GM19468 (cell line): ENCODE results near the gene AAR2.

Source experiments
- ATAC-seq: cut with Tn5 transposase; IDR thresholded peaks from one replicate; pipeline ENCODE4 v1.9.1; 2021; ENCODE audit warnings: mild to moderate bottlenecking, moderate library complexity, moderate number of reproducible peaks; ENCODE audit not compliant: unreplicated experiment; ENCODE audit errors: extremely low read depth

The AAR2 gene, protein sequence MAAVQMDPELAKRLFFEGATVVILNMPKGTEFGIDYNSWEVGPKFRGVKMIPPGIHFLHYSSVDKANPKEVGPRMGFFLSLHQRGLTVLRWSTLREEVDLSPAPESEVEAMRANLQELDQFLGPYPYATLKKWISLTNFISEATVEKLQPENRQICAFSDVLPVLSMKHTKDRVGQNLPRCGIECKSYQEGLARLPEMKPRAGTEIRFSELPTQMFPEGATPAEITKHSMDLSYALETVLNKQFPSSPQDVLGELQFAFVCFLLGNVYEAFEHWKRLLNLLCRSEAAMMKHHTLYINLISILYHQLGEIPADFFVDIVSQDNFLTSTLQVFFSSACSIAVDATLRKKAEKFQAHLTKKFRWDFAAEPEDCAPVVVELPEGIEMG

DNA sequence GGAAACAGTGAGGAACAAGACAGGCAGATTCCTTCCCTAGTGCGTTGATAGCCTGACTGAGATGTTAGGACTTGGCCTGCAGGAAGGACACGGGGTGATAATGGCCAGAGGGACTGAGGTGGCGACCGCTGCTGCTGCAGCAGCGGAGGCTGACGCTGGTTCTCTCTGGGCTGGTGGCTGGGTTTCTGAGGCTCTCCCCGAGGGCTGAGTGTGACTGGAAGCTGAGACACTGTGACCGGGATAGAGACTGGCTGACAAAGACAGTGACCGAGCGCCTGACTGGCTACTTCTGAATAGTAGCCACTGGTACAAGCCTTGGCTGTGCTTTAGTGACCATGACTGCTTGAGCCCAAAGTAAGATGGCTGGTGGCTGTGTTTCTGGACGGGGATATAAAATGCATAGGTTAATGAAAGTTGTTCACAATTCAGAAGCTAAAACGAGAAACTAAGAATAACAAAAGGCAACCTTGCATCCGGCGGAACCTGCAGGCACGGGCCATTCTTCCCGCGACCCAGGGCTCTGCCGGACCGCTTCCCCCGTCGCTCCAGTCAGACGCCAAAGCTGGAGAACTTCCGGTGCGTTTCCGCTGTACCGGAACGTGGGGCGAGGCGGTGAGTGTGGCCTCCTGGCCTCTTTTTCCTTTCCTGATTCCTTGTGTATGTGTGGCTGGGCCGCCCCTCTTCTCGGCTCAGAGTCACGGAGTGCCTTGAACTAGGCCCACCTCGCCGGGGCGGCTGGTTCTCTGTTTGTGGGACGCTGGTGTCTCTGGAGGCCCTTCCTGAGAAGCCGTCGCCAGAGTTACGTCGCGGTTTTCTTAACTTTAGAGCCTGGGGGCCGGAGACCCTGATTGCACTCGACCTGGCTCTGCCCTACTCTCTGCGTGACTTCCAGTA lies at the start of gene AAR2:
Gene AAR2 (plus strand): TSS at position 587 of the 894 bp plus-strand sequence. CDS start 3,391 bp downstream, outside the sequence.
- no peak for ATAC-seq

DNA sequence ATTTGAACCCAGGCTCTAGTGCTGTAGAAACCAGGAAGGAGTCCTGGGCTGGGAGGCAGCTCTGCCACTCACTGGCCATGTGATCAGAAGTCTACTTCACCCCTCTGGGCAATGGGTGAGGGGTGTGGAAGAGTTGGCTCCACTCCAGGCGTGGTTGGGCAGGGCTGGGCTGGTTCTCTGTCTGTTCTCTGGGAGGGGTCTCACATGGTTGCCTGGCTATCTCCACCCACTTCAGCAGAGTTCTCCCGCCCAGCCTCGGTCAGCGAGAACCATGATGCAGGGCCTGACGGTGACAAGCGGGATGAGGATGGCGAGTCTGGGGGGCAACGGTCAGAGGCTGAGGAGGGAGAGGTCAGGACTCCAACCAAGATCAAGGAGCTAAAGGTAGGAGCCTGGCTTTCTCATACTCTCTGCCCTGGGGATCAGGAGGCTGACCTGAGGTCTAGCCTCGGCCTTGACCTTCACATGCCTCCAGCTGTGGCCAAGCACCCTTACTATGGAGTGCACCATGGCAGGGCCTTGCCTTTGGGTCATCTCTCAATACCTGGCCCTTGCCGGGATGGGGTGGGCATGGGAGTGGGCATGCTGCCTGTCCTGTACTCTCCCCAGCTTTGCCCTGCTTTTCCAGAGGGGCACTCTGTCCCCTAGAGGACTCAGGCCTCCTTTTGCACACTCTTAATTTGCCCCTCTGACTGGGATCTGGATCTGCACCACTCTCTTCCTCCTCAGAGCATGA lies 42.1 kb upstream of the AAR2 start:
- no peak for ATAC-seq

DNA sequence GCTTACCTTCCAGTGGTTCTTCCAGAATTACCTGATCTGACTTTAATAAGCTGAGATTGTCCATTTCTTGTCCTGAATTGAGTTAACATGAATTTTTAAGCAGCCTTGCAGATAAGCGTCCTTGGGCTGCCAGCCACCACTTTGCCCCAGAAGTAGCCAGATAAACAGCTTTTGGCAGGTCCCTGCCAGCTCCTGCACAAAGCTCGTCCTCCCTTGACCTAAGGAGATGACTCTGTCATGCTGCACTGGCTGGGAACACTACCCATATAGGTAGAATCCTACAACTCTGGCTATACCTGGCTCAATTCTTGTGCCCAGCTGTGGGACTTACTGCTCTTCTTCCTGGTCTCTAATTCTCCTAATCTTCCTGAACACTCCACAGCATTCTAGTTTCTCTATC lies 39.6 kb upstream of the AAR2 start:
- ATAC-seq, result no peak

DNA sequence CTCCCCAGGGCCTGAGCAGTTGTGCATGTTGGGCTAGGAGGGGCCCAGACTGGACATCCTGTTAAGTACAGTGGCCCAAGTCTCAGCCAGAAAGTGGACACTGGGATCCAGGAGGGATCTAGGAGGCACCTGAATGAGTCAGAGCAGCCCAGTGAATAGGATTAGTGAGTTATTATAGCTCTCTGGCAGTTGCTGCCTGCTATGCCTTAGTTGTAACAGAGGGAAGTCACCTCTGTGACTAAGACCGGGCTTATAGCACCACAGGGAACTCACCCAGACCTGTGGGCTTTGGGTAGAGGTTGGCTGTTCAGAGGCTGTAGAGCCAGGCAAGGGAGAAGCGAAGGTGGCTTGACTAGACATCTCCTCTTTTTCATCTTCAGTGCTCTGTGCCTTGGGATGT lies 39.0 kb upstream of the AAR2 start:
- no peak for ATAC-seq

DNA sequence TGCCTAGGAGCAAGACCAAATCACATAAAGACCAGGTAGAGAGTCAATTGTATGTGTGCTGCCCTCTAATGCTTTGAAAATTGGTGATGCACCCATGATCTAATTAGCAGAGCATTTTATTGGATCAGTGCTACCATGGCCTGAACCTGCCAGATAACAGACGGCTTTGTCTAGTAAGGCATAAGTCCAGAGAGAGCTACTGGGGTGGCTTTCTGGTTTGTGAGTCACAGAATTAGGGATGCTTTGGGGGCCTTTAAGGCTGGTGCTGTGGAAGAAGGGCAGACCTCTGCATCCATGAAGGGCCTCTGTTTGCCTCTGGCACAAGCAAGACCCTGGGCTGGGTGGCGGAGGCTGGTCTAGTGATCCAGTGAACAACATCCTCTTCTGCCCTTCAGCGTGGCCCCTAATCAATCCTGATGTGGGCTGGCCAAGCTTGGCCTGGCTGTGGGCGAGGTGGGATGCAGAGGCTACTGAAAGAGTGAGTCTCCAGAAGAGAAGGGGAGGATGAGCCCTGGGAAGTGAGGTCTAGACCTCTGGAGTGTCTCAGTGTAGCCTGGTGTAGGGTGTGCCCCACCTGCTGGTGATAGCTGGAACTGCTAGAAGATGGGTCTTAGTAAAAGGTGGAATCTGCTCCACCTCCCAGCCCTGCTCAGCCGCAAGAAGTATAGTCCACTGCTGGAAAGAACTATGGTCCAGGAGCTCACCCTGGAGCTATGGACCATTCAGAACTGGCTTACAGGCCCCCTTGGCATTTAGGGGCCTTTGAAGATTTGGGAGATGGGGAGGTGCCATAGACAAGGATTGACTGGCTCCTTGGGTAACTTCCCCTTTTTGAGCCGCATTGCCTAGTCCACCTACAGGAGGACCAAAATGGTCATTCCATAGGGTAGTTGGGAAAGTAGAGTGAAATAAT lies 36.7 kb upstream of the AAR2 start:
- no peak for ATAC-seq

DNA sequence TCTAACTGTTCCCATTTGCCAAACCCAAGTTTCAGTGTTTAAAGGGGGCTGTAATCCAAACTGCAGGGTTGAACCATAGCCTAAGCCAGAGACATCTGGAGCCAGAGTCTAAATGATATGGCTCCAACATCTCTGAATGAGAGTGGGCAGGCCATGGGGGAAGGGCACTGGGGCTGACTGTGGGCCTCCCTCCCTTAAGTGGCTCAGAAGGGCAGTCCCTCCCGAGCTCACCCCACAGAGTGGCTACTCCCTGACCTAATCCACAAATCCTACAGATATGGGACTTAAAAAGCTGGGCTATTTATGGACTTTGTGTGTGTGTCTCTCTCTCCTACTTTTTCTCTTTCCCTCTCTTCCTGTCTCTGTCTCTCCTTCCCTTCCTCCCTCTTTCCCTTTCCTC lies 35.8 kb upstream of the AAR2 start:
- no peak for ATAC-seq

DNA sequence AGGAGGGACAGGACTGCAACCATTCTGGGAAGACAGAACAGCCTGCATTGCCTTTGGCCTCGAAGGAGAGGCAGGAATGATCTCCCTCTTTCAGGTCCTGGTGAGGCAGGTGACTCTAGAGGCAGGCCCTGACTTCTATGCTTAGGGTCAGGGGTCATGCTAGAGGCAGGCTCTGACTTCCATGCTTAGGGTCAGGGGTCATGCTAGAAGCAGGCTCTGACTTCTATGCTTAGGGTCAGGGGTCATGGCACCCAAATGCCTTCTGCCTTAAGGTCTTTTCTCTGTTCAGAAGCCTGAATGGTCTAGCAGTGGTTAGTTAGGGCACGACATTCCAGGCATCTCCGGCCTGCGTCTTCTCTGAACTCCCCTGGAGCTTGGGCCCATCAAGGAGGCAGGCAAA lies 35.1 kb upstream of the AAR2 start:
- ATAC-seq, result no peak

DNA sequence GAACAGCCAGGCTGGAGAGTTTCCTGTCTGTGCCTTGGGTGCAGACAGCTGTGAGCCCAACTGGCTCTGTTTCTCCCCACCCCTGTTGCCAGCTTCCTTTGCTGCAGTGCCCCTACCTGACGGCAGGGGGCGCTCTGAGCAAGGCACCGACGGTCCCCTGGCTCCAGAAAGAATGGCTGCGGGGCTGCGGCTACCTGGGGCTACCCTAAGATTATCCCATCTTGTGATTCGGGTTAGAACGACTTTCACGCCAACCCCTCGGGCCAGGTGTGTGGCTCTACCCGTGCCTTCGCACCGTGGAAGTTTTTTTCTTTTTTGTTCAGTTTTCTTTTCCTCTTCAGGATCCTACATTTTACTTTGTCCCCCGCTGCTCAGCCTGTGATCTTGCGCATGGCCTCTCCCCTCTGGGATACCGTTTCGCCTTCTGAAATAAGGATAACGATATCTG lies 33.4 kb upstream of the AAR2 start:
- no peak for ATAC-seq

DNA sequence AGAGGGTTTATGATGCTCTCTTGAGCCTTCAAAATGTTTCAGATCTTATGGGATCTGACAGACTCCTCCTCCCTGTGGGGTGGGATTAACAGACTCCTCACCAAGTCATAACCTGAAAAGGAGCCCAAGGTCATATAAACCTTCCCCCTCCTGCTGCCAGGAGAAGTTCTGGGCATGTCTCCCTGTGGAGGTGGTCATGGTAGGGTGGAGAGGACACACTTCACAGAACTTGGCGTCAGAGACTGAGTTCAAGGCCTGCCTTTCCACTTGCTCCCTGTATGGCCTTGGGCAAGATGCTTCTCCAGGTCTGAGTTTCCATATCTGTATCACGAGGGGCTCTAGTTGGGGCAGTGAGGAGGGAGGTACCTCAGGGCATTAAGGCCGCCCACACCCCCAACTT lies 32.4 kb upstream of the AAR2 start:
- no peak for ATAC-seq

DNA sequence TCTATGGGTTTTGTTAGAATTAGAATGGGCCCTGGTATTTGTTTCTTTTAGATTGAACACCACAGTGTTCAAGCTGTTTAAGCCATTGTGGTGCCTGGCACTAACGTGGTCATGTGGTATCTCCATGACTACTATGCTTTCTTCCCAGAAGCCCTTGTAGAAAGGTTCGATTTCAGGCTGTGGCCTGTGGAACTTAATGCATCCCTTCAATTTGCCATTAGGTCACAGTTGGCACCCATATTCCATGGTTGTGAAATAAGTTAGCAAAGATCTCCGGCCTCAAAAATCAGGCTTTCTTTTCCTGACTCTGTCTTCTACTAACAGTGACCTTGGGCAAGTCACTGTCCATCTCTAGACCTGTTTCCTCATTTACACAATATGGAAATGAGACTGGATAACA lies 31.3 kb upstream of the AAR2 start:
- no peak for ATAC-seq

DNA sequence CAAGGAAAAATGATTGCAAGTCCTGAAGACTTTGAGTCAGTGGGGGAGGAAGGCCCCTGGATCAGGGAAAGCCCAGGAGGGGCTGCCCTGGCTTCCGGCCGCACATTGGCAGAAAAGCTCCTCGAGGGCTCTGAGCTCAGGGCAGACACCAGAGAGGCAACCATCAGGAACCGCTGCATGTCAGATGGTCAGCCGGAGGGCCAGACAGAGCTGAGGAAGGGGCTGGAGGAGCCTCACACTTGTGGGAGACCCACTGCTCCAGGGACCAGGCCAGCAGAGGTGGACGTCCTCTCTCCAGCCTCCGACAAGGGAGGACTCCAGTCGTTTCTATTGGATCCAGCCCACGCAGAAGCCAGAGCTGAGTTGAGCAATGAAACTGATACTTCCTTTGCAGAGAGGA lies 30.2 kb upstream of the AAR2 start:
- no peak for ATAC-seq

DNA sequence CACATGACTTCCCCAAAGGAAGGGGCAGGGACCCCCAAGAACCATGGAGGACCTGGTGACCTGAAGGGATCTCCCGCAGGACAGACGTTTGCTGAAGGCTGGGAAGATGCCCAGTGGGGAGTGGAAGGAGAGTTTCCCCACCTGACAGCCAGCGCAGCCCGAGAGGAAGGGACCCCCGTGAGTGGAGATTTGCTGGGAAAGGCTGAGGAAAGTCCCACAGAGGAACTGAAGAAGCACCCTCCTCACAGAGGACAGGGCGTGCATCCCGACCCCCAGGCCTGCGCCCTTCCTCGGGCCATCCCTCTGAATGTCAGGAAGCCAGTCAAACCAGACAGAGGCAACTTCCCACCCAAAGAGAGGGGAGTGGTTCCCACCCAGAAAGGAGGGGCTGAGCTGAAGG lies 29.6 kb upstream of the AAR2 start:
- ATAC-seq, result no peak

DNA sequence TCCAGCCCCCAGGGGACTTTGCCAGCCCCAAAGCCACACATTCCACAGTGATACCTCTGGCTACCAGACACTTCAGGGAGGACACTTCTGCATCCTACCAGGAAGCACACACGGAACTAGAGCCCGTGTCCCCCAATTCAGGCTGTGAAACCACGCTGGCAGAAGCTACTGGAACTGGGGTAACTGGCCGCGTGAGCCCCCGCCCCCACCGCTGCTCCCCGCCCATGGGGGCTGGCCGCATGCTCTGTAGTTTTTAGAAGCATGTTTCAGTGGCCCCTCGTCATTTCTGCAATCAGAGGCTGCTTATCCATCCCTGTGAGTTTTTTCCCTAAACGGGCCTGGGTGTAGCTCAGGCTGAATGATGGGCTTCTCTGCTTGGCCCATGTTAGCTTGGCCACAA lies 28.7 kb upstream of the AAR2 start:
- no peak for ATAC-seq

DNA sequence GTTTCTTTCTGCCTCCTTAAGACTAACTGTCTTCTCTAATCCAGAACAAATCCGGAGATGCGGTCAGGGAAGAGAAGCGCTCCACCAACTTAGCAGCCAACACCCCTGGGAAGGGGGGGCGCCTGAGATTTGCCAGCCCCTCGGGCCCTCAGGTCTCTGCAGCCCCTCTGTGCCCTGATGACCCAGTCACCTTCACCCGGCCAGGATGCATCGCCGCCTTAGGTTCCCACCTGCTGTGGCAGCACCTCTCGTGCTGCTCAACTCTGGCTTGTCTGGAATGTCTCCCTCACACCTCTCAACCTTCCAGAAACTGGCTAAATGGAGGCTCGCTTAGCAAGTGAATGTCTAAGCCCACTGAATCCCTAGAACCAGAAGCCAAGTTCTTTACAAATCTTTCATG lies 28.0 kb upstream of the AAR2 start:
- no peak for ATAC-seq

DNA sequence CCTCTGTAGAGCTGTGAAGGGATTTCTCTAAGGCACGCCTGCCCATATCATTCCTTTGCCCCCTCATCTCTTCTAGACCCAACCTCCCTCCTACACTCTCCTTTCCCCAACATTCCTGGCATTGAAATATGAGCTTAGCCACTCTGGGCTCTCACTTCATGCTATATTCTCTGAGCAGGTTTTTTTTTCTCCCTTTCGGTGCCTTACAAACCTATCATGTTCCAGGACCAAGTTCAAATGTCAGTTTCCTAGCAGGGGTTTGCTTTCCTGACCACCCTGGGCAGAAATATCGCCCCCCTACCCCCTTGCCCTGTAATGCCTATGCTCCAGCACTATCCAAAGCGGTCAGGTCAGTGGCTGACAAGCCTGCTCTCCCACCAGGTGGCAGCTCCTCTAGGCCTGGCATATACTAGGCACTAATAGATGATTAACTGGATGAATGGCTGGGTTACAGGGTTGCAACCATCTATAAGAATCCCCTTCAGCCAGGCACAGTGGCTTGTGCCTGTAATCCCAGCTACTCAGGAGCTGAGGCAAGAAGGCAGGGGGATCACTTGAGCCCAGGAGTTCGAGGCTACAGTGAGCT lies 25.7 kb upstream of the AAR2 start:
- no peak for ATAC-seq

DNA sequence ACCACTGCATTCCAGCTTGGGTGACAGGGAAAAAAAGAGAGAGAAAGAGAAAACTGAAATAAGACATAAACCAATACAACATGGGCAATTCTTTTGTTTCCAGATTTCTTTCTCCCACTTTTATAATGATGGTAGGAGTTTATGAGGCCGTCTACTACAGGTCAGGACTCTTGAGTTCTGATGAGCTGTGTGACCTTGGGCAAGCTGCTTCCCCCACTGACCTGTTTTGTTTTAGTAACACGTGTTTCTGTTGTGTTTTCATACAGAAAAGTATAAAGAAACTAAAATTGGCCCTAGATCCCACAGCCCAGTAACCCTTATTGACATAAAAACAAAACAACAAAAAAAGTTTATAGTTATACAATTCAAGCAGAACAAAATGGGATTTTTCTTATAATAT lies 22.9 kb upstream of the AAR2 start:
- ATAC-seq, result no peak

DNA sequence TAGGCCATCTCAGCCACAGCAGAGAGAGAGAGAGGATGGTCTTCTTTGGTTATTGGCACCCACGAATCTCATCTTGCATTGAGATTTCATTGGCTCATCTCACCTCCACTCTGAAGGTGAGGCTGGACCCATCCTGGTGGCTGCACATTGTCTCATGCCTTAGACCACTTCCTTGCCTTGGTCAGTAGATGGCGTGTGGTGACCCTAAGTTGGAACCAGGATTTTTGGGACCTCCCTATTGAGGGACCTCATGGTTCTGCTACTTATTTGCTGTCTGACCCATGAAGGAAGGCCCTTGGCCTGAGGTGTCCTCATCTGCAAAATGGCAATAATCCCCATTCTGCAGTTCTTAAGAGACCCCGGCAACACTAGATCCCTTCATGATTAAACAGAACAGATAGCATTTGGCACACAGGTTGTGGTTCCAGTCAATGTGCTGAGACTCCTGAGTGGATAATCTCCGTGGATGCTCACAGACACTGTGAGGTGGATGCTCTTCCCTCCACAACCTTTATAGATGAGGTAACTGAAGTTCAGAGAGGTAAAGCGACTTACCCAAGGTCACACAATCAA lies 21.5 kb upstream of the AAR2 start:
- no peak for ATAC-seq

DNA sequence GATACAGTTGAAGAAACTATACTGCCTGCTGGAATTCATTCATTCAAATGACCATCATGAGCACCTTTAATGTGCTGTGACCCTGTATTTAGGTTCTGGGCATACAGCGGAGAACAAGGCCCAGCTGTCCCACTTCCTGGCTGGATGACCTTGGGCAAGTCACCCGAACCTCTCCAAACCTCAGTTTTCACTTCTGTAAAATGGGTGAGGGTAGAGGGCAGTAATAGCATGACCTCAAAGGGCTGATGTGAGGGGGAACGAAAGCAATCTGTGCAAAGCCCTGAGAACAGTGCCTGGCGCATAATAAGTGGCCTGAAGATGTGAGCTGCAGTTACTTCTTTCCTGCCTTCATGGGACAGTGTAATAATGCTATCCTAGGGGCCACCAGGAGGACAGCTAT lies 20.5 kb upstream of the AAR2 start:
- no peak for ATAC-seq
